Measurements from ENCODE around the gene ADCY7. TPM values are rescaled to one million over a fixed set of nuclear protein-coding genes. Genes with fewer than 3 reads are reported as not detected.

The ADCY7 gene
- total RNA-seq, 1 donor from 2014 or later = 128 TPM

- H3K4me3 Mint-ChIP-seq = no peak overlapping the region
- ChIA-PET POLR2A (interaction anchor here (14.8 kb wide), 1 partner anchor 10 kb away, joined by 244 read pairs; no protein-coding TSS in a partner anchor), CTCF (no interaction called here)
- H3K4me1 Mint-ChIP-seq = peaks cover 91% of the 10 kb centered on the region
- H3K36me3 Mint-ChIP-seq (ENCODE audit: low read depth) = peaks cover 6% of the 10 kb centered on the region
- H3K27ac Mint-ChIP-seq = peak overlapping the region; percentile 66
- H3K27me3 Mint-ChIP-seq = no peaks in the 10 kb centered on the region
- intact Hi-C loops (cut with micrococcal nuclease) = no loop called here
- H3K9me3 Mint-ChIP-seq = no peaks in the 10 kb centered on the region
- no peak for DNase-seq
- ATAC-seq (ENCODE audit: low read depth) = no peak
- TF ChIP-seq, protein P1, sequence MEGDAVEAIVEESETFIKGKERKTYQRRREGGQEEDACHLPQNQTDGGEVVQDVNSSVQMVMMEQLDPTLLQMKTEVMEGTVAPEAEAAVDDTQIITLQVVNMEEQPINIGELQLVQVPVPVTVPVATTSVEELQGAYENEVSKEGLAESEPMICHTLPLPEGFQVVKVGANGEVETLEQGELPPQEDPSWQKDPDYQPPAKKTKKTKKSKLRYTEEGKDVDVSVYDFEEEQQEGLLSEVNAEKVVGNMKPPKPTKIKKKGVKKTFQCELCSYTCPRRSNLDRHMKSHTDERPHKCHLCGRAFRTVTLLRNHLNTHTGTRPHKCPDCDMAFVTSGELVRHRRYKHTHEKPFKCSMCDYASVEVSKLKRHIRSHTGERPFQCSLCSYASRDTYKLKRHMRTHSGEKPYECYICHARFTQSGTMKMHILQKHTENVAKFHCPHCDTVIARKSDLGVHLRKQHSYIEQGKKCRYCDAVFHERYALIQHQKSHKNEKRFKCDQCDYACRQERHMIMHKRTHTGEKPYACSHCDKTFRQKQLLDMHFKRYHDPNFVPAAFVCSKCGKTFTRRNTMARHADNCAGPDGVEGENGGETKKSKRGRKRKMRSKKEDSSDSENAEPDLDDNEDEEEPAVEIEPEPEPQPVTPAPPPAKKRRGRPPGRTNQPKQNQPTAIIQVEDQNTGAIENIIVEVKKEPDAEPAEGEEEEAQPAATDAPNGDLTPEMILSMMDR (IDR thresholded peaks at IDR 0.05) = no peak
Observed at GRCh38 chr16:50270510-50271147, 4.3 kb downstream of the ADCY7 start.

- Mint-ChIP-seq H3K36me3 (ENCODE audit: low read depth) (peaks cover 6% of the 10 kb centered on the region), H3K9me3 (no peaks in the 10 kb centered on the region), H3K27ac (peak overlapping the region; percentile 66), H3K4me1 (peaks cover 91% of the 10 kb centered on the region), H3K4me3 (no peak overlapping the region), H3K27me3 (no peaks in the 10 kb centered on the region)
- ChIA-PET CTCF (no interaction called here), POLR2A (interaction anchor here (14.8 kb wide), 1 partner anchor 9 kb away, joined by 244 read pairs; no protein-coding TSS in a partner anchor)
- TF ChIP-seq, protein P1 (IDR thresholded peaks at IDR 0.05) = no peak
- intact Hi-C loops (cut with micrococcal nuclease) = no loop called here
- DNase-seq = no peak
- ATAC-seq (ENCODE audit: low read depth) = no peak
Observed at GRCh38 chr16:50271148-50272041, 5.0 kb downstream of the ADCY7 start.

DNA sequence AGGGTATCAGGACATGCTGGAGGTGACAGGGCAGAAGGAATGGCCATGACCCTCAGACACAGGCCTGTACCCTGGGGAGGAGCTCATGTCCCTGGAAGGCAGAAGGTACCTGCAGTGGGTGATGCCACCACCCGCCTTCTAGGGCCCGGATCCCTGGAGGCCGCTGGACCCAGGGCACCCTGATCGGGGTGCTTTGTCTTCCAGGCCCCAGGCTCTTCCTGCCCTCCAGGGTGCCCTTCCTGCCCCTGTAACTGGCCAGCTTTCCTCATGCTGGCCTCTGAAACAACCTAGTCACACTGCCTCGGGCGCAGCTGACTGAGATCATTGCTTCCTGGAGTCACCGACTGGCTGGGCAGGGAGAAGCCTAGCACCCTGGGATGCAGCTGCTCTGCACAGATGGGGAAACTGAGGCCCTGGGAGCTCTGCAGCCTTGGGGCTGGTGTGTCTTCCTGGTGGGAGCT, 5.8 kb downstream of the ADCY7 start:
- H3K4me1 Mint-ChIP-seq = peaks cover 91% of the 10 kb centered on the region
- no peaks in the 10 kb centered on the region for H3K27me3 Mint-ChIP-seq
- no peak overlapping the region for H3K4me3 Mint-ChIP-seq
- H3K27ac Mint-ChIP-seq = peak overlapping the region; percentile 100
- H3K9me3 Mint-ChIP-seq = no peaks in the 10 kb centered on the region
- peaks cover 6% of the 10 kb centered on the region for H3K36me3 Mint-ChIP-seq (ENCODE audit: low read depth)
- ATAC-seq (ENCODE audit: low read depth) = no peak
- TF ChIP-seq, protein P1 (IDR thresholded peaks at IDR 0.05) = no peak
- intact Hi-C loops (cut with micrococcal nuclease) = no loop called here
- ChIA-PET POLR2A (interaction anchor here (1.2 to 14.8 kb wide), 2 partner anchors 8 to 25 kb away, joined by 6 to 244 read pairs; no protein-coding TSS in a partner anchor), CTCF (interaction anchor here (4.2 to 4.4 kb wide), 2 partner anchors 13 to 55 kb away, joined by 13 to 21 read pairs; no protein-coding TSS in a partner anchor)
- no peak for DNase-seq

GRCh38 chr16:50272687-50273381, 6.5 kb downstream of the ADCY7 start:
- ATAC-seq (ENCODE audit: low read depth) (no peak), DNase-seq (no peak)
- H3K36me3 Mint-ChIP-seq (ENCODE audit: low read depth) = peaks cover 8% of the 10 kb centered on the region
- H3K27ac Mint-ChIP-seq = peak overlapping the region; percentile 100
- TF ChIP-seq, protein P1 (IDR thresholded peaks at IDR 0.05) = no peak
- H3K27me3 Mint-ChIP-seq = no peaks in the 10 kb centered on the region
- intact Hi-C loops (cut with micrococcal nuclease) = no loop called here
- ChIA-PET POLR2A (interaction anchor here (1.2 to 16.1 kb wide), 6 partner anchors 4 to 408 kb away, joined by 6 to 244 read pairs (median 11); partner anchors contain the start of genes ADCY7 and SNX20), CTCF (interaction anchor here (1.3 to 4.4 kb wide), 6 partner anchors 9 to 83 kb away, joined by 4 to 21 read pairs (median 12); no protein-coding TSS in a partner anchor)
- H3K4me3 Mint-ChIP-seq = peak overlapping the region; percentile 99
- H3K9me3 Mint-ChIP-seq = no peaks in the 10 kb centered on the region
- H3K4me1 Mint-ChIP-seq = peaks cover 91% of the 10 kb centered on the region

Measured in activated B cell treated with CpG ODN at 0.5 μM for 24 hours (primary cell).